ENCODE data around the gene RNF11. TPM values are rescaled to one million over a fixed set of nuclear protein-coding genes. Genes with fewer than 3 reads are reported as not detected.

The RNF11 gene
- total RNA-seq, 1 donor from 2014 or later, result 81.4 TPM

DNA sequence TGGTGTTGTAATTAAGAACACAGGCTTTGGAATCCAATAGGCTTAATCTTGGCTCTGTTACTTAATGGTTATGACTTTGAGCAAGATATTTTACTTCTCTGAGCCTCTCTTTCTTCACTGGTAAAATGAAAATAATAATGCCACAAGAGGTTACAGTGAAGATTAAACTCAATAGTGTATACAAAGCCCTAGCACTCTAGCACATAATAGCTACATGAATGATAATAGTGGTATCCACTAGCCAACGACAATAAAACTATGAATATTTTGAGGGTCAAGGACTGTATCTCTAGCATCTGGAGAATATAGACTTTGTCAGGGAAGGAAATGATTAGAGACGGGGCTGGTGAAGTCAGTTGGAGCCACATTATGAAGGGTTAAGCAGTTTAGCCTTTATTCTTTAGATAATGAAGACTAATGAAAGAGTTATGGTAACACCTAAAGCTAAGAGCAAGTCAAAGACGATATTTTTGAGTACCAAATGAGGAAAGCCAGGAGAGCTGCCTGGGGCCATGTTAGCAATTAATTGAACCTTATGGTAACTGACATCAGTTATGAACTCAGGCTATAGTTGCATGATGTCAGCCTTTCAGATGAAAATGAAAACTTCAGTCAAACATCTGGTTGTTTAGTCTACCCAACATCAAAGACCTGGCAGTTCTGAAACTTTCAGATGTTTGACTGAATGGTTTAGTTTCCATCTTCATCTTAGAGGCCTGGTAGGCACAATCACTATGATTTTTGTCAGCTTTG is 32.8 kb upstream of the RNF11 start:
- TF ChIP-seq, protein P1, sequence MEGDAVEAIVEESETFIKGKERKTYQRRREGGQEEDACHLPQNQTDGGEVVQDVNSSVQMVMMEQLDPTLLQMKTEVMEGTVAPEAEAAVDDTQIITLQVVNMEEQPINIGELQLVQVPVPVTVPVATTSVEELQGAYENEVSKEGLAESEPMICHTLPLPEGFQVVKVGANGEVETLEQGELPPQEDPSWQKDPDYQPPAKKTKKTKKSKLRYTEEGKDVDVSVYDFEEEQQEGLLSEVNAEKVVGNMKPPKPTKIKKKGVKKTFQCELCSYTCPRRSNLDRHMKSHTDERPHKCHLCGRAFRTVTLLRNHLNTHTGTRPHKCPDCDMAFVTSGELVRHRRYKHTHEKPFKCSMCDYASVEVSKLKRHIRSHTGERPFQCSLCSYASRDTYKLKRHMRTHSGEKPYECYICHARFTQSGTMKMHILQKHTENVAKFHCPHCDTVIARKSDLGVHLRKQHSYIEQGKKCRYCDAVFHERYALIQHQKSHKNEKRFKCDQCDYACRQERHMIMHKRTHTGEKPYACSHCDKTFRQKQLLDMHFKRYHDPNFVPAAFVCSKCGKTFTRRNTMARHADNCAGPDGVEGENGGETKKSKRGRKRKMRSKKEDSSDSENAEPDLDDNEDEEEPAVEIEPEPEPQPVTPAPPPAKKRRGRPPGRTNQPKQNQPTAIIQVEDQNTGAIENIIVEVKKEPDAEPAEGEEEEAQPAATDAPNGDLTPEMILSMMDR (conservative IDR thresholded peaks at IDR 0.05; ENCODE audit: low read depth, low read length), result no peak
- no peak overlapping the region for H3K4me3 ChIP-seq (ENCODE audit: low read depth, low read length)
- no peak for DNase-seq (ENCODE audit: low read depth)

DNA sequence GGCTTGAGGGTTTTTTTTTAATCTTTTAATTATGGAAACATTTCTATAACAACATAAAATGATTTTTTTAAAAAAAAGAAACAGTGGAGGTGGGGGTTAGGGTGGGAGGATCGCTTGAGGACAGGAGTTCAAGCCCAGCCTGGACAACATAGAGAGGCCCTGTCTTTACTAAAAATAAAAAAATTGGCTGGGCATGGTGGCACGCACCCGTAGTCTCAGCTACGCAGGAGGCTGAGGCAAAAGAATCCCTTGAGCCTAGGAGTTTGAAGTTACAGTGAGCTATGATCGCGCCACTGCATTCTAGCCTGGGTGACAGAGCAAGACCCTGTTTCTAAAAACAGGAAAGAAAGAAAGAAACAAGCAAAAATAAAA is 32.2 kb upstream of the RNF11 start:
- no peak overlapping the region for H3K4me3 ChIP-seq (ENCODE audit: low read depth, low read length)
- TF ChIP-seq, protein P1 (conservative IDR thresholded peaks at IDR 0.05; ENCODE audit: low read depth, low read length), result no peak
- DNase-seq (ENCODE audit: low read depth), result no peak

DNA sequence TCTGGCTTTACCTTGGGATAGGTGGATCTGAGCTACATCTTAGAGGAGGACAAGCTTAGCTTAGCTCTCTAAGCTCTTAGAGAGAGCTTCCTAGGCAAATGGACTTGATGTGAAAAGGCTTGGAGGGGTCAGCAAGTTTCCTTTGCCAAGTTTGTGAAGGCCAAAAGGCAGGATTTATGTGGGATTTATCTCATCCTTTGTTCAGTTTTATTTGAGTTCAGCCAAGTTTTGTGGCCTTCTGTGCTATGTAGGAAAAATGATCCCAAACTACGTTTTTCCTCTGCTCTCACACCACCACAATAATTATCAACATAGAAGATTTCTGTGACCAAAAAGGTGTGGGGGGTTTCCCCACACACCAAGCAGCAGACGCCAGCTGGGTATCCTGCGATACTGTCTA is 26.0 kb upstream of the RNF11 start:
- DNase-seq (ENCODE audit: low read depth), result no peak
- no peak overlapping the region for H3K4me3 ChIP-seq (ENCODE audit: low read depth, low read length)
- TF ChIP-seq, protein P1 (conservative IDR thresholded peaks at IDR 0.05; ENCODE audit: low read depth, low read length), result no peak

DNA sequence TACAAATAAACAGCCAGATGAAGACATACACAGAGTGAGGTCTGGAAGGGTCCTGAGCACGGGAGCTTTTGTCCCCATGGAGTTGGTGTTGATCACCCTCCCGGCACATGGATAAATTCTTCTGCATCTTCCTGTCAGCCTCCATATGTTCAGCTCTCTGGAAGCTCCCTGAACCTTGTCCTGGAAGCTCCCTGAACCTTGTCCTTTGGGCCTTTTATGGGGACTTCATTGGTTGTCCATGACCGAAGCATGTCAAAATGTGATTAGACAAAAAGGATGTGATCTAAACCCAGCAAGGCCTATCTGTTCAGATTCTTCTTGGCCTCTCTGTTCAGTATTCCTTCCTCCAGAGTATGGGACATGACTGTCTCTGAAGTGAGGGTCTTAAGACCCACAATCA is 25.4 kb upstream of the RNF11 start:
- DNase-seq (ENCODE audit: low read depth), result no peak
- H3K4me3 ChIP-seq (ENCODE audit: low read depth, low read length), result no peak overlapping the region
- TF ChIP-seq, protein P1 (conservative IDR thresholded peaks at IDR 0.05; ENCODE audit: low read depth, low read length), result no peak

DNA sequence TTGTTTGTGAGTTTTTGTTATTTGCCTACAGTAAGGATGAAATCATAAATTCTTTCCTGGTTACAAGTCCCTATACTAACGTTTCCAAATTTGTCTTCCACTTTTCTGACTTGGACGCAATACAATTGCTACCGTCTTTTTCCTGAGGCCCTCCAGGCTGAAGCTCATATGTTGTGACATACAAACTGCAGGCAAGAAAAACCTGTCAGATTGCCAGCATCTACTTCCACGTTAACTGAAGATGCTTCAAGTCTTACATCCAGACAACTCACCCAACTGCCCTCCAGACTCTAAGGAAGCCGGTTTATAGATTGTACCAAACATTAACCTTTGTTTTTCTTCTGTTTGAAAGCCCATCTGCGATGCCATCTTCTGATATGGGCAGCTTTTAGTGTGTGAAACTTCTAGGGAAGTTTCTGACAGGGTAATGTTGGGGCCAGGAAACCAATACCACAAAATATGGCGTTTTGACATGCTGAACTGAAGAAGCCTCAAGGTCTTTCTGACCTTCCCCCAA is 21.4 kb upstream of the RNF11 start:
- DNase-seq (ENCODE audit: low read depth), result no peak
- TF ChIP-seq, protein P1 (conservative IDR thresholded peaks at IDR 0.05; ENCODE audit: low read depth, low read length), result no peak
- no peak overlapping the region for H3K4me3 ChIP-seq (ENCODE audit: low read depth, low read length)

DNA sequence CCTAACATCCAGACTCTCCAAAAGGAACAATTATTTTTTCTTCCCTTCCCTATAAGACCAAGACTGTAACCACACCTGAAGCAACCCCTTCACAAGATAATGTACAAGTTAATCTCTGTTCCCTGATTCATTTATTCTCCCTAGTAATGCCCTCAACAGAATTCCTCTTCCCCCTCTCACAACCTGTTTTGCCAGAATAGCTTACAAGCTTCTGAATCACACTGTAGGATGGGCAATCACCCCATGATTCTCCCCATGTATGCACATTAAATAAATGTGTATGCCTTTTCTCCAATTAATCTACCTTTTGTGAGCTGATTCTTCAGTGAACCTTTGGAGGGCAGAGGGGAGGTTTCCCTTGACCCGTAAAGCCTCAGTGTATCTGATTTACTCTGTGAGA is 20.9 kb upstream of the RNF11 start:
- no peak for DNase-seq (ENCODE audit: low read depth)
- H3K4me3 ChIP-seq (ENCODE audit: low read depth, low read length), result no peak overlapping the region
- TF ChIP-seq, protein P1 (conservative IDR thresholded peaks at IDR 0.05; ENCODE audit: low read depth, low read length), result no peak

DNA sequence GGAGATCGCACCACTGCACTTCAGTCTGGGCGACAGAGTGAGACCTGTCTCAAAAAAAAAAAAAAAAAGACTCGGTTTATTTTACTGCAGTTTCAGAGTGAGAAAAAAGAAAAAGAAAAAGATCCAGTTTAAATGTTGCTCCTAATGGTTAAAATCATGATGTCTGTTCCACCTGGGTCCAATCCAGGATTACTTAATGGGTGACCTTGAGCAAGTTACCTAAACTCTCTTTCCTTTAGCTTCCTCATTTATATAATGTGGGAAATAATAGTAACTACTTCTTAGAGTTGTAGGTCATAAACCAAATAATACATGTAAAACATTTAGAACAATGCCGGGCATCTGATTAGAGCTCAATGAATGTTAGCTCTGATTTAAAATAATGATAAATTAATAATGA is 19.4 kb upstream of the RNF11 start:
- DNase-seq (ENCODE audit: low read depth), result no peak
- H3K4me3 ChIP-seq (ENCODE audit: low read depth, low read length), result no peak overlapping the region
- TF ChIP-seq, protein P1 (conservative IDR thresholded peaks at IDR 0.05; ENCODE audit: low read depth, low read length), result no peak
